ENCODE data around the gene EFCAB12.
"Not testable (repeated sequence)": the region's sequence is repeated elsewhere in the genome, so short reads cannot be mapped to it uniquely, and the experiment has no call there.

DNA sequence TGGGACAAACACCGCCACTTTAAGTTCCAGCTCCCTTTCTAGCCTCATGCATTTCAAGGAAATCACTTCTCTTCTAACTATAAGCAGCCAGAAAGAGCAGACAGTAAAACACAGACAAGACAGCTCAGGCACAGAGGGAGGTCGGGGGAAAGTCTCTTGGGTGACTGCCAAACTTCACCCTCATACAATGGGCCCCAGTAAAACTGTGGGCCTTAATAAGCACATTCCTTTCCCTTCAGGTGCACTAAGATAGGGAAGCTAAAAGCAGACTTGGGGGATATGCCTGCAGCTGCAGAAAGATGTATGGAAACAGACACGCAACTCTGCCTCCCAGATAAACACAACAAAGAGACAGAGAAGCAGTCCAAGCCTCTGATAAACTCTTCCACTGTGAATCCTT, 15.2 kb downstream of the EFCAB12 start:
- TF ChIP-seq SUZ12 (IDR thresholded peaks at IDR 0.05; ENCODE audit: extremely low read depth, insufficient read depth, insufficient read length); YY1 (IDR thresholded peaks at IDR 0.05; ENCODE audit: insufficient read depth, insufficient read length); ZNF274 (IDR thresholded peaks at IDR 0.05; ENCODE audit: low read depth, low read length): not testable (repeated sequence)
